DMS53 treated with DMSO at 0.1 percent for 48 hours (cell line): ENCODE results near the gene ANK3.

Experiments
- DNase-seq: peaks from one replicate; lab custom pipeline; 2025; ENCODE audit not compliant: unreplicated experiment; lab: John Stamatoyannopoulos, UW

ANK3 gene

GRCh38 chr10:60283397-60283796 lies 106.3 kb downstream of the ANK3 start:
- no peak for DNase-seq

DNA sequence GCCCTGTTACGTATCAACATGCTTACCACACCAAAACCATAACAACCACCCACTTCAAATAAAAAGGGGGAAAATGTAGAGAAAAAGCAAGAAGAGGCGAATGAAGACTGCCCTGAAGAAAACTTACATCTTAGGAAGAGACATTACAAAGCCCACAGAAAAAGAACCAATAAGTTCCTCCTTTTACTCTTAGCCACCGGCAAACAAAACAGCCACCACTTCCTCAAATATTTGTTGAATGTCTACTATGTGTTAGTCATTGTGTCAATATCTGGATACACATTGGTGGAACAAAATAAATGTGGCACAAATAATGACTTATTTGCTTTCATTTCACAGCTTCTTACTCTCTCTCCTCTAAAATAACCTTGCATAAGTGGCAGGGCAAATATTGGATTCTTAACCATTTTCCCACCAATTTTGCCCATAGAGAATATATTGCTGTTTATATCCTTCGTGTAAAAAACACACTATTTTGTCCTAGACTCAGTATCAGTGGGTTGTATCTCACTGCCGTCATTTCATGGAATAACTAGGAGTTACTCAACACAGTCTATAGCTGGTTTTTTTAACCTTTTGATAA lies 106.8 kb downstream of the ANK3 start:
- peak; percentile 98 for DNase-seq

DNA sequence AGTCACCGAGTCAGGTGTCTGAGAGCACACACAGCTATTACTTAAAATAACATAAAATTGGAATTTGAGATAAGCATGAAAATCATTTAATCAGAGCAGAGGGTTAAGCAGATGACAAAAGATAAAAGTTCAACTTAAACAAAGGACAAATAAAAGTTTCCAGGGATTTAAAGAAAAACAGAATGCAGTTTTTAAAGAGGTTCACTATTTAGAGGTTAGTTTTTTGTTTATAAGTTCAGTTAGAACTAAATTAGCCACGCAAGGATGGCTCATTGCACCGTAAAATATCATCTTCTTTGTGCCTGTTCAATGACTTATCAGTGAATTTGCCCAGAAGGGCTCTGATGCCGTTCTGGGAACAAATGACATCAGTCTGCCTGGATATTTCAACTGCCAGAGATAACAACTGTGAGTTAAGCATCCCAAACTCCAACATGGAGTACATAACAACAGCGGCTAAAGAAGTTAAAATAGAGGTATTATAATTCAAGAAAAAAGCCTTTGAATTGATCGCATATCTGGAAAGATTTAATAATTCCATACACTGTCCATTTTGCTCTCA lies 107.8 kb downstream of the ANK3 start:
- DNase-seq: no peak

GRCh38 chr10:60281331-60281730 lies 108.3 kb downstream of the ANK3 start:
- no peak for DNase-seq

DNA sequence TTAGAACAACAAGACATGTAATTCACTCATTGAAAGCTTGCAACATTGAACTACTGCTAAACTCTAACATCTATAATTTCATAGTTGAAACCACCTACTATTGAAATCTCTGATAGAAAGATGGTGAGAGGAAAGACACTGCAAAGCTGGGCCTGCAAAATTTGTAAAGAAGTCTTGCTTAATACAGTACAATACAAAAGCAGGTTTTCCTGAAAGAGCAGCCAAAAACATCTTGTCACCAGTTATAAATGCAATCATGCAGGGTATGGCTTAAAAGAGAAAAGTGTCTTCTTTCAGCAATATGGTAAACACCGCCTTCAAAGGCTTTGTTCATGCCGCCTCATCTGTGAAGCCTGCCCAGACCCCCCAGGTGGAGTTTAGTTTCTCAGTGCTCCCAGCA lies 109.2 kb downstream of the ANK3 start:
- no peak for DNase-seq

DNA sequence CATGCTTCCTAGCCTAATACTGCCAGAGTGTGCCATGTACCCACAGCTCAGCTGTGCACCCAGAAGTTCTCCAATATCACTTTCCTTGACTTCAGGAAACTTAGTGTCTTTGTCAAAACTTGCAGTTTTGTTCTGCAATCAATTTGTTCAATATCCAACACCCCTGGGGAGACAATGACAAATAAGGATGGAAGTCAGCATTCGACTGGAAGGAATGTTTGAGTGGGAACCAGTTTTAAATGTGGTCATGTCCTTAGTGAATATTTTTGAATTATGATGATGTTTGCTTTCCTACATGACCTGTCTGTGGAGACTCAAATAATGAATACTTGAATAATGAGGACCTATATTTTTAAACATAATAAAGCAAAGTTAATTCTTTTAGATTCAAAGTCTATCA lies 112.0 kb downstream of the ANK3 start:
- DNase-seq: no peak

- no peak for DNase-seq
Observed at GRCh38 chr10:60276232-60276631, 113.4 kb downstream of the ANK3 start.

GRCh38 chr10:60271319-60272040 lies 118.2 kb downstream of the ANK3 start:
- no peak for DNase-seq

GRCh38 chr10:60270426-60270825 lies 119.2 kb downstream of the ANK3 start:
- DNase-seq: no peak

DNA sequence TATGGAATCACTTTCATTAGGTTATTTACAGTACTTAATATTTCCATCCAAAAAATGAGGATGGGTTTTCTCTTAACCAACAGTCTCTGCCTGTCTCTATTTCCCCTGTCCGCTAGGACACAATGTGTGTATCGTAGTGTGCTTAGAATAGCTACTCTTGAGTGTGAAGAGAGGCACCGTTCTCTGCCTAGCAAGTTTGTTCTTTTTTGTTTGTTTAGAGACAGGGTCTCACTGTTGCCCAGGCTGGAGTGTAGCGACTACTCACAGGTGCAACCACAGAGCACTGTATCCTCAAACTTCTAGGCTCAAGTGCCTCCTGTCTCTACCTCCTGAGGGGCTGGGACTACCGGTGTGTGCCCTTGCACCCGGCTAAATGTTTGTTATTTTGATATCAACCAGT lies 121.9 kb downstream of the ANK3 start:
- DNase-seq: no peak

DNA sequence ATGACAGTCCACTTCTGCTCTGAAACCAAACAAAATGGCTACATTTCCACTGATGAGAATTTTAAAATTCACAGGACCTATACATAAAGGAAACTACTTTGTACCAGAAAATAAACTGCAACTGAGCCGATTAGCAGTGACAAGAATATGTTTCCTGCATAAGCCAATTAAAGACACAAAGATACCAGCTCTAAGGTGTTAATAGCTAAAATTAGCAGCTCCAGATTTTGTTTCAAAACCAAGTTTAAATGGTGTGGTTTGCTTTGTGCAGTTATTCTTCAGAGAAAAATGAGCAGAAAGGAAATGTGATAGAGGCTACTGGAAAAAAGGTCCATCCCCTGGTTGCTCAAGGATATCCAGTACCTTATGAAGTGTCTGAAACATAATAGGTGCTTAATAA lies 123.2 kb downstream of the ANK3 start:
- DNase-seq: no peak

- no peak for DNase-seq
Observed at GRCh38 chr10:60262647-60263126, 127.0 kb downstream of the ANK3 start.

DNA sequence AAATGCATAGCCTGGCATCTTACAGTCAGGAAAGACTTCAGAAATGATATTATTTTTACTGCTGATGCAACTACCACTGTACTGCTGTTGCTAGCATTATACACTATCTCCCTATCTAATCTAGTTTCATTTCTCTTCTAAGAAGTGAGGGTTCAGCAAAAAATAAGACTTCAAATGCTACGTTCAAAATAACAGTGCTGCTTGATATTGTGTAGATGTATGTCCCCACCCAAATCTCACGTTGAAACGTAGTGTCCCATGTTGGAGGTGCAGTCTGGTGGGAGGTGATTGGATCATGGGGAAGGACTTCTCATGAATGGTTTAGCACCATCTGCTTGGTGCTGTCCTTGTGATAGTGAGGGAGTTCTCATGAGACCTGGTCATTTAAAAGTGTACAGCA lies 129.4 kb downstream of the ANK3 start:
- no peak for DNase-seq

DNA sequence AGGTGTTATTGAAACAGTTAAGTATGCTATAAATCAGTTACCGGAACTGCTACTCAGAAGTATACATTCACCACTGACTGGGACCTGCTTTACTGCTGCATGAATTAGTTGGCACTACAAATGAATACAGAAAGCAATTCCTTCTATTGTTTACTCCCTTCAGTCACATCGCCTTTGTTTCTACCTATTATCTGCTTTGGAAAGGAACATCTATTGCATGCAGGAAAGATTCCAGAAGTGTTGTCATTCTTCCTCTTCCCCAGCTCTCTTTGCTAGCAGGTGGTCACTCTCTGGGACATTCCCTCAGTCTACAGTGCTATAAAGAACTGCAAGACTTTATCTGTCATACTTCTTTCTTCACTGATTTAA lies 131.3 kb downstream of the ANK3 start:
- no peak for DNase-seq

- DNase-seq: no peak
Observed at GRCh38 chr10:60257767-60258428, 131.8 kb downstream of the ANK3 start.

- DNase-seq: no peak
Observed at GRCh38 chr10:60254776-60255175, 134.9 kb downstream of the ANK3 start.

GRCh38 chr10:60253484-60253883 lies 136.2 kb downstream of the ANK3 start:
- DNase-seq: no peak

- no peak for DNase-seq
Observed at GRCh38 chr10:60252688-60253087, 137.0 kb downstream of the ANK3 start.

DNA sequence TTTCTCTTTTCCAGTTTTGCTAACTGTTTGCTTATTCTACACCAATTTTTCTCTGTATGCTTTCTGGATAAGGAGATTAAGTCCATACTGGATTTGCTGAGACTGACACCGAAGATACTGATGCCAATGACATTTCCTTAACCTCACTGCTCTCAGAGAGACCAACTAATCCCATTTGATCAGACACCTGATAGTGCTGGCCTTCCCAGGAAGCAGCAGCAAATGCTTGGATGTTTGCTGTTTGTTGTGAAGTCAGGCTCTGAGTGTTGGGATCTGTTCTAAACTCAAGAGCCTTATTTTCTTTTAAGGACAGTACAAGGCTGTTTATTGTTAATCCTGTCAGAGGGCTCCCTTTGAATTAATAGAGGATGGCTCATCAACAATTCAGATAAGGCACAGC lies 143.3 kb downstream of the ANK3 start:
- no peak for DNase-seq

DNA sequence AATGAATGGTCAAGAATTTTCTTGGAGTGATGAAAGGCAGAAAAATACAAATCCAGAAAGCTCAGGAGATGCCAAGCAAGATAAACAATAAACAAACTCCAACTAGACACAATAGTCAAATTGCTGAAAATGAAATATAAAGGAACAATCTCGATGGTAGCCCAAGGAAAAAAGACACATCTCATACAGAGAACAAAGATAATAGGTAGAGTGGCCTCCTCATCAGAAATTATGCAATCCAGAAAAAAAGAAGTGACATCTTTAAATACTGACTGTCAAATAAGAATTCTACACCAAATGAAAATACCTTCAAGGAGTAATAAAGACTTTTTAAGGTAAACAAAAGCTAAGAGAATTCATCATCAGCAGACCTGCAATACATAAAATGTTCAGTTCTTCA lies 150.4 kb downstream of the ANK3 start:
- no peak for DNase-seq

DNA sequence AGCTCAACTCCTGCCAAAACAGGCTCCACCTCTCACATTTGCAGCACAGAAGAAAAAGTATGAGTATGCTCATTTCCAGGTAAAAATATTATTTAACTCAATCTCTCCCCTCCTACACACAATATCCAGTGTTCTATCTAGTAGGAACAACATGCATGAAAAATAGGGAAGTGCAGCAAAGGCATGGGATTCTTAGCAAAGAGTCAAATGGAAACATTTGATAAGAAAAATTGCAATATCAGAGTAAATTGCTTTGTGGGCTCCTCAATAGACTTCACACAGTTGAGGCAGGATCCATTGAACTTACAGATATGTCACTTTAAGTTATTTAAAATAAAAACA lies 150.9 kb downstream of the ANK3 start:
- DNase-seq: no peak
